Ishikawa (cell line): ENCODE measurements around the gene MCM9.

Experiments used
- CEBPB ChIP-seq: IDR thresholded peaks from 2 replicates; pipeline ENCODE4 v1.6.1; 2012
- CREB1 ChIP-seq: IDR thresholded peaks from 2 replicates; pipeline ENCODE4 v1.6.1; 2012; ENCODE audit warnings: low read depth
- EGR1 ChIP-seq: IDR thresholded peaks from 2 replicates; pipeline ENCODE4 v1.6.1; 2012
- FOXM1 ChIP-seq: IDR thresholded peaks from 2 replicates; pipeline ENCODE4 v1.6.1; 2012; ENCODE audit warnings: low read depth, borderline replicate concordance
- MAX ChIP-seq: IDR thresholded peaks from 2 replicates; pipeline ENCODE4 v1.6.1; 2012
- REST ChIP-seq: IDR thresholded peaks from 2 replicates; pipeline ENCODE4 v1.6.1; 2012; ENCODE audit warnings: low read depth, mild to moderate bottlenecking
- TAF1 ChIP-seq: IDR thresholded peaks from 2 replicates; pipeline ENCODE4 v1.6.1; 2012; ENCODE audit warnings: low read depth, mild to moderate bottlenecking
- TCF12 ChIP-seq: IDR thresholded peaks from 2 replicates; pipeline ENCODE4 v1.6.1; 2012; ENCODE audit warnings: low read depth
- YY1 ChIP-seq: IDR thresholded peaks from 2 replicates; pipeline ENCODE4 v1.6.1; 2012; ENCODE audit warnings: low read depth

GRCh38 chr6:118970866-118971265 lies 35.9 kb upstream of the MCM9 start:
- TF ChIP-seq YY1 (no peak), FOXM1 (no peak), CEBPB (no peak), TAF1 (no peak), REST (no peak), TCF12 (no peak), CREB1 (no peak), EGR1 (no peak), MAX (no peak)
